Mesothelial cell of epicardium (in vitro differentiated cells): ENCODE data around the gene SHPK. TPM values are rescaled to one million over a fixed set of nuclear protein-coding genes. Genes with fewer than 3 reads are reported as not detected.
A peak's percentile ranks its signal among the peaks of the same experiment; 100 is the strongest.

ENCODE experiments used
- DNase-seq, 2 experiments: peaks; one replicate each; pipeline ENCODE4 v3.0.0; 2021; ENCODE audit warnings: low spot score in 2 of 2; ENCODE audit not compliant: unreplicated experiment in 2 of 2
- H3K27ac Mint-ChIP-seq: 2 replicates; pipeline ENCODE4 v1.8.0; 2021; ENCODE audit warnings: mixed read lengths
- H3K27me3 Mint-ChIP-seq: 2 replicates; pipeline ENCODE4 v1.8.0; 2021; ENCODE audit warnings: low read depth, mixed read lengths
- H3K36me3 Mint-ChIP-seq: 2 replicates; pipeline ENCODE4 v1.8.0; 2021; ENCODE audit warnings: mixed read lengths
- H3K4me1 Mint-ChIP-seq: 2 replicates; pipeline ENCODE4 v1.8.0; 2021; ENCODE audit warnings: mixed read lengths
- H3K4me3 Mint-ChIP-seq: 2 replicates; pipeline ENCODE4 v1.8.0; 2021; ENCODE audit warnings: mild to moderate bottlenecking, moderate library complexity, mixed read lengths
- H3K9me3 Mint-ChIP-seq: 2 replicates; pipeline ENCODE4 v1.8.0; 2021; ENCODE audit warnings: mixed read lengths
- CTCF ChIP-seq: fragments of 200-600 bp; sonication (generic); IDR thresholded peaks from one replicate; pipeline ENCODE4 v1.5.0; 2021; ENCODE audit warnings: antibody characterized with exemption; ENCODE audit not compliant: unreplicated experiment
- total RNA-seq: library from RNA; stranded (reverse); gene quantifications from 3 replicates; pipeline ENCODE4 v1.2.1, GENCODE V29; 2021

SHPK gene
- total RNA-seq, 1 donor from 2014 or later = 18.9 TPM

DNA sequence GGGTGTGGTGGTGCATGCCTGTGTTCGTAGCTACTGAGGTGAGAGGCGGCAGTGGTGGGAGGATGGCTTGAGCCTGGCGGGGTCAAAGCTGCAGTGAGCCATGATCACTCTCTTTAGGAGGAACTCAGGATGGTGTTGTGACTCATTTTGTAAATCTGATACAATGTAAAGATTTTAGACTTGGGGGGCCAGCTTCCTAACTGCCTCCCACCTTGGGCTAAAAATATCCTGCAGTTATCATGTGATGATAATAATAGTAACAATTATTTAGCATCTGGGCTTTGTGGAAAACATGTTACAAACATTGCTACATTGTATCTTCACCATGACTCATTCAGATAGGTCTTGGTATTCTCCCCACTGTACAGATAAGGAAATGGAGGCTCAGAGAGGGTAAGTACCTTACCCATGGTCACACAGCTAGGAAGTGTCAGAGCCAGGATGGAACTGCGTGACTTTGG lies 7.9 kb upstream of the SHPK start:
- H3K27ac Mint-ChIP-seq = no peak overlapping the region

GRCh38 chr17:3641717-3642486 lies 5.9 kb upstream of the SHPK start:
- no peaks in the 10 kb centered on the region for H3K27me3 Mint-ChIP-seq

More for the DNA sequence above, 7.9 kb upstream of the SHPK start:
- no peak for TF ChIP-seq CTCF
- Mint-ChIP-seq H3K36me3 (peaks cover 2% of the 10 kb centered on the region), H3K9me3 (no peaks in the 10 kb centered on the region), H3K4me3 (no peak overlapping the region), H3K4me1 (no peaks in the 10 kb centered on the region), H3K27me3 (no peaks in the 10 kb centered on the region)
- DNase-seq = no peak

DNA sequence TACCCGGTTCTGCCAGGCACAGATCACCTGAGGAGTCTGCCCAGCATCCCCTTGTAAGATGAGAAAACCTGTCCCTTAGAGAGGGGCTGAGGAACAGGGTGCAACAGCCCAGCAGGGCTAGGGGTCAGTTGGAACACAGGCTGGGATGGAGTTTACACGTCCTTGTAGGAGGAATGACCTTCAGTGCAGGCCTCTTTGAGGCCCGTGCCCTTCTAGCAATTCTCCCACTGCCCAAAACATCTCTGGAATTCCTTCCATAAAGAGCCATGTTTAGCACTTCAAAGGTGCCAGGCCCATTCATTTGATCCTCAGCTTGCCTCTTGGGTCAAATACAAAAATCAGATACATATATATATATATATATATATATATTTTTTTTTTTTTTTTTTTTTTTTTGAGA lies 5.0 kb upstream of the SHPK start:
- H3K36me3 Mint-ChIP-seq = no peaks in the 10 kb centered on the region
- H3K9me3 Mint-ChIP-seq = no peaks in the 10 kb centered on the region
- H3K27me3 Mint-ChIP-seq = no peaks in the 10 kb centered on the region
- no peak for DNase-seq
- TF ChIP-seq CTCF = no peak
- no peak overlapping the region for H3K4me3 Mint-ChIP-seq
- no peak overlapping the region for H3K27ac Mint-ChIP-seq
- peaks cover 8% of the 10 kb centered on the region for H3K4me1 Mint-ChIP-seq

More at GRCh38 chr17:3641717-3642486, 5.9 kb upstream of the SHPK start:
- DNase-seq = no peak
- H3K4me3 Mint-ChIP-seq = no peak overlapping the region
- no peak overlapping the region for H3K27ac Mint-ChIP-seq
- no peaks in the 10 kb centered on the region for H3K9me3 Mint-ChIP-seq
- TF ChIP-seq CTCF = no peak
- peaks cover 8% of the 10 kb centered on the region for H3K4me1 Mint-ChIP-seq
- H3K36me3 Mint-ChIP-seq = no peaks in the 10 kb centered on the region

GRCh38 chr17:3639981-3640596 lies 4.0 kb upstream of the SHPK start:
- no peaks in the 10 kb centered on the region for H3K27me3 Mint-ChIP-seq
- H3K36me3 Mint-ChIP-seq = no peaks in the 10 kb centered on the region
- TF ChIP-seq CTCF = no peak
- no peak overlapping the region for H3K4me3 Mint-ChIP-seq
- H3K9me3 Mint-ChIP-seq = no peaks in the 10 kb centered on the region
- no peak for DNase-seq
- no peak overlapping the region for H3K27ac Mint-ChIP-seq
- peaks cover 11% of the 10 kb centered on the region for H3K4me1 Mint-ChIP-seq

- TF ChIP-seq CTCF = no peak
- peaks cover 6% of the 10 kb centered on the region for H3K36me3 Mint-ChIP-seq
- H3K27ac Mint-ChIP-seq = peak overlapping the region; percentile 57
- H3K9me3 Mint-ChIP-seq = no peaks in the 10 kb centered on the region
- peak overlapping the region; percentile 99 for H3K4me3 Mint-ChIP-seq
- peaks cover 17% of the 10 kb centered on the region for H3K4me1 Mint-ChIP-seq
- H3K27me3 Mint-ChIP-seq = no peaks in the 10 kb centered on the region
- DNase-seq = no peak
Measured at GRCh38 chr17:3636908-3637373, 891 bp upstream of the SHPK start.
